WTC11 (cell line): ENCODE measurements around the gene RNF126. TPM values are rescaled to one million over a fixed set of nuclear protein-coding genes. Genes with fewer than 3 reads are reported as not detected.

Experiments
- ATAC-seq: fragments of 200-7000 bp; cut with Tn5 transposase; 2 replicates; pipeline ENCODE4 v1.10.0; 2021; ENCODE audit warnings: mild to moderate bottlenecking, moderate library complexity
- CTCF ChIA-PET: fragments of 300-600 bp; sonication (Branson Sonifier 250); formaldehyde crosslinking; loops from one replicate; lab custom pipeline; 2021; ENCODE audit warnings: antibody characterized with exemption; lab: Charles Lee
- POLR2A ChIA-PET: fragments of 350-600 bp; sonication (Branson Sonifier 250); formaldehyde crosslinking; loops from one replicate; lab custom pipeline; 2021; ENCODE audit warnings: antibody characterized with exemption; lab: Charles Lee
- DNase-seq: peaks from one replicate; pipeline ENCODE4 v3.0.0; 2021; ENCODE audit warnings: low spot score
- H3K27ac Mint-ChIP-seq: 2 replicates; pipeline ENCODE4 v1.8.0; 2021; ENCODE audit warnings: mixed read lengths
- H3K27me3 Mint-ChIP-seq: 2 replicates; pipeline ENCODE4 v1.8.0; 2021; ENCODE audit warnings: low read depth, mild to moderate bottlenecking, moderate library complexity, mixed read lengths
- H3K36me3 Mint-ChIP-seq: 2 replicates; pipeline ENCODE4 v1.8.0; 2021; ENCODE audit warnings: mixed read lengths
- H3K4me1 Mint-ChIP-seq: 2 replicates; pipeline ENCODE4 v1.8.0; 2022; ENCODE audit warnings: mixed read lengths
- H3K4me3 Mint-ChIP-seq: 2 replicates; pipeline ENCODE4 v1.8.0; 2021; ENCODE audit warnings: mild to moderate bottlenecking, moderate library complexity, mixed read lengths
- H3K9me3 Mint-ChIP-seq: 2 replicates; pipeline ENCODE4 v1.8.0; 2021; ENCODE audit warnings: mixed read lengths
- ATF2 ChIP-seq: sonication (generic); formaldehyde crosslinking; IDR thresholded peaks from 2 replicates; pipeline ENCODE4 v1.8.1; 2022; ENCODE audit warnings: low read depth, missing genetic modification reagents, borderline replicate concordance
- ATF3 ChIP-seq: sonication (generic); formaldehyde crosslinking; conservative IDR thresholded peaks from 2 replicates; pipeline ENCODE4 v1.8.1; 2022; ENCODE audit warnings: mild to moderate bottlenecking, missing genetic modification reagents
- CBFB ChIP-seq: sonication (generic); formaldehyde crosslinking; IDR thresholded peaks from 2 replicates; pipeline ENCODE4 v1.8.1; 2022; ENCODE audit warnings: mild to moderate bottlenecking, low read depth, missing genetic modification reagents
- CREM ChIP-seq: sonication (generic); formaldehyde crosslinking; IDR thresholded peaks from 2 replicates; pipeline ENCODE4 v1.8.1; 2022; ENCODE audit warnings: mild to moderate bottlenecking, missing genetic modification reagents, moderate library complexity
- ETV6 ChIP-seq: sonication (generic); formaldehyde crosslinking; IDR thresholded peaks from 2 replicates; pipeline ENCODE4 v1.8.1; 2022; ENCODE audit warnings: mild to moderate bottlenecking, missing genetic modification reagents
- FOXP1 ChIP-seq: sonication (generic); formaldehyde crosslinking; IDR thresholded peaks from 2 replicates; pipeline ENCODE4 v1.8.0; 2022; ENCODE audit warnings: missing genetic modification reagents, mild to moderate bottlenecking, moderate library complexity, borderline replicate concordance
- GABPB1 ChIP-seq: sonication (generic); formaldehyde crosslinking; IDR thresholded peaks from 2 replicates; pipeline ENCODE4 v1.8.1; 2023; ENCODE audit warnings: mild to moderate bottlenecking, missing genetic modification reagents
- MLX ChIP-seq: sonication (generic); formaldehyde crosslinking; IDR thresholded peaks from 2 replicates; pipeline ENCODE4 v1.8.1; 2023; ENCODE audit warnings: mild to moderate bottlenecking, missing genetic modification reagents, moderate library complexity
- OVOL2 ChIP-seq: fragments of 250-450 bp; sonication (Bioruptor Pico); IDR thresholded peaks from 2 replicates; pipeline ENCODE4 v1.9.0; 2021; ENCODE audit warnings: mild to moderate bottlenecking, borderline replicate concordance
- PRRX2 ChIP-seq: fragments of 250-450 bp; sonication (Bioruptor Pico); IDR thresholded peaks from 2 replicates; pipeline ENCODE4 v1.8.0; 2021; ENCODE audit warnings: mild to moderate bottlenecking
- TEAD1 ChIP-seq: sonication (generic); formaldehyde crosslinking; IDR thresholded peaks from 2 replicates; pipeline ENCODE4 v1.8.0; 2022; ENCODE audit warnings: mild to moderate bottlenecking, missing genetic modification reagents
- USF1 ChIP-seq: sonication (generic); formaldehyde crosslinking; IDR thresholded peaks from 2 replicates; pipeline ENCODE4 v1.8.0; 2022; ENCODE audit warnings: mild to moderate bottlenecking, missing genetic modification reagents
- ZMAT4 ChIP-seq: fragments of 250-450 bp; sonication (Bioruptor Pico); IDR thresholded peaks from 2 replicates; pipeline ENCODE4 v1.9.0; 2021; ENCODE audit warnings: mild to moderate bottlenecking
- ZNF317 ChIP-seq: sonication (generic); formaldehyde crosslinking; IDR thresholded peaks from 2 replicates; pipeline ENCODE4 v1.8.1; 2023; ENCODE audit warnings: low read depth, mild to moderate bottlenecking, moderate library complexity, missing genetic modification reagents, borderline replicate concordance
- ZNF423 ChIP-seq: fragments of 250-450 bp; sonication (Bioruptor Pico); IDR thresholded peaks from 2 replicates; pipeline ENCODE4 v2.1.2; 2022; ENCODE audit warnings: mild to moderate bottlenecking, moderate library complexity
- ZNF532 ChIP-seq: fragments of 250-450 bp; sonication (Bioruptor Pico); IDR thresholded peaks from 2 replicates; pipeline ENCODE4 v1.9.0; 2021; ENCODE audit warnings: mild to moderate bottlenecking, borderline replicate concordance
- total RNA-seq: library from RNA; stranded (reverse); gene quantifications from 3 replicates; pipeline ENCODE4 v1.2.3, GENCODE V29; 2021

RNF126 gene
- total RNA-seq, 1 experiment from 2014 or later: 84.4 TPM

- POLR2A ChIA-PET: no interaction called here
- peak; percentile 63 for DNase-seq
- CTCF ChIA-PET: interaction anchor here (0.6 to 2.3 kb wide), 17 partner anchors 9 to 190 kb away, joined by 3 to 21 read pairs (median 6); partner anchors contain the start of gene RNF126
- no peak for TF ChIP-seq ZMAT4 (CRISPR knock-in tag)
- no peak for TF ChIP-seq ATF2 (CRISPR knock-in tag)
- no peak for TF ChIP-seq ZNF423 (CRISPR knock-in tag)
- no peak for TF ChIP-seq GABPB1 (CRISPR knock-in tag)
- TF ChIP-seq ZNF317 (CRISPR knock-in tag): no peak
- peak within 1 kb of the TSS; percentile 59 for H3K4me3 Mint-ChIP-seq
- no peak within 1 kb of the TSS for H3K27ac Mint-ChIP-seq
- peaks cover 5% of the 10 kb centered on the region; the same call in 1 of the 2 replicates for H3K9me3 Mint-ChIP-seq
- ATAC-seq: 0 out of 2 replicates have a peak, but pooled peaks have one; percentile 2
- H3K4me1 Mint-ChIP-seq: peaks cover 10% of the 10 kb centered on the region
- H3K27me3 Mint-ChIP-seq: peaks cover 26% of the 10 kb centered on the region
- peaks cover 4% of the 10 kb centered on the region for H3K36me3 Mint-ChIP-seq
These were observed 45.4 kb upstream of the RNF126 start, which contains the start of gene PALM for GRCh38 chr19:708154-709143. TSS of gene PALM (plus strand) at chr19:708935. CDS start at chr19:709147, 212 bp downstream.

GRCh38 chr19:704447-704741 lies 41.4 kb upstream of the RNF126 start:
- no peak for ATAC-seq
- ChIA-PET CTCF (interaction anchor here (0.6 to 3.1 kb wide), 9 partner anchors 14 to 194 kb away, joined by 3 to 17 read pairs (median 8); partner anchors contain the start of gene RNF126), POLR2A (interaction anchor here (1.6 kb wide), 1 partner anchor 24 kb away, joined by 8 read pairs; no protein-coding TSS in a partner anchor)
- TF ChIP-seq TEAD1 (CRISPR knock-in tag): no peak
- TF ChIP-seq FOXP1: no peak
- TF ChIP-seq ZNF532 (CRISPR knock-in tag): no peak
- TF ChIP-seq OVOL2 (CRISPR knock-in tag): no peak
- TF ChIP-seq ZMAT4 (CRISPR knock-in tag): no peak
- no peak for TF ChIP-seq CREM (CRISPR knock-in tag)
- TF ChIP-seq MLX: no peak
- no peak for TF ChIP-seq ETV6 (CRISPR knock-in tag)
- TF ChIP-seq PRRX2 (CRISPR knock-in tag): no peak
- no peak for TF ChIP-seq ATF3 (CRISPR knock-in tag)
- TF ChIP-seq CBFB (CRISPR knock-in tag): no peak
- no peak for TF ChIP-seq USF1
- Mint-ChIP-seq H3K4me3 (peak overlapping the region; percentile 60), H3K9me3 (peaks cover 5% of the 10 kb centered on the region; the same call in 1 of the 2 replicates), H3K27me3 (peaks cover 22% of the 10 kb centered on the region), H3K27ac (no peak overlapping the region), H3K36me3 (peaks cover 4% of the 10 kb centered on the region), H3K4me1 (peaks cover 10% of the 10 kb centered on the region; the same call in 1 of the 2 replicates)
- no peak for DNase-seq
